ENCODE data around the gene NTM.

GRCh38 chr11:132005887-132006286 lies 635.5 kb downstream of the NTM start:
- TF ChIP-seq CTCF (IDR thresholded peaks at IDR 0.05) (no peak), POLR2A (IDR thresholded peaks at IDR 0.05) (no peak)

Measured in uterus (tissue), 2 donors.